ENCODE results near the gene TTR. TPM values are rescaled to one million over a fixed set of nuclear protein-coding genes. Genes with fewer than 3 reads are reported as not detected.

Gene TTR
- total RNA-seq, 1 experiment from 2014 or later: not detected

- no peak for DNase-seq (ENCODE audit: low read depth)
Measured at GRCh38 chr18:31579375-31579774, 12.3 kb upstream of the TTR start.

- peak; percentile 22 for DNase-seq (ENCODE audit: low read depth)
Measured at GRCh38 chr18:31581498-31582197, 10.0 kb upstream of the TTR start.

- DNase-seq (ENCODE audit: low read depth): no peak
Measured at GRCh38 chr18:31583185-31583854, 8.4 kb upstream of the TTR start.

- DNase-seq (ENCODE audit: low read depth): no peak
Measured at GRCh38 chr18:31585991-31586390, 5.7 kb upstream of the TTR start.

- DNase-seq (ENCODE audit: low read depth): no peak
Measured at GRCh38 chr18:31586616-31587015, 5.1 kb upstream of the TTR start.

GRCh38 chr18:31587529-31587928 is 4.1 kb upstream of the TTR start:
- DNase-seq (ENCODE audit: low read depth): no peak

- DNase-seq (ENCODE audit: low read depth): no peak
Measured at GRCh38 chr18:31590570-31590969, 1.1 kb upstream of the TTR start.

GRCh38 chr18:31591113-31591512 is 564 bp upstream of the TTR start:
- DNase-seq (ENCODE audit: low read depth): no peak

- no peak for DNase-seq (ENCODE audit: low read depth)
Measured at GRCh38 chr18:31592506-31593157, 955 bp downstream of the TTR start.

GRCh38 chr18:31595121-31595771 is 3.6 kb downstream of the TTR start:
- DNase-seq (ENCODE audit: low read depth): no peak

- DNase-seq (ENCODE audit: low read depth): peak; percentile 37
Measured at GRCh38 chr18:31596081-31596872, 4.6 kb downstream of the TTR start.

- DNase-seq (ENCODE audit: low read depth): no peak
Measured at GRCh38 chr18:31598021-31598805, 6.5 kb downstream of the TTR start.

- DNase-seq (ENCODE audit: low read depth): no peak
Measured at GRCh38 chr18:31603315-31603714, 11.6 kb downstream of the TTR start.

- DNase-seq (ENCODE audit: low read depth): no peak
Measured at GRCh38 chr18:31606265-31606664, 14.6 kb downstream of the TTR start.

GRCh38 chr18:31607384-31607783 is 15.7 kb downstream of the TTR start:
- DNase-seq (ENCODE audit: low read depth): no peak

GRCh38 chr18:31609886-31610285 is 18.2 kb downstream of the TTR start:
- no peak for DNase-seq (ENCODE audit: low read depth)

- DNase-seq (ENCODE audit: low read depth): peak; percentile 0
Measured at GRCh38 chr18:31610286-31611205, 18.9 kb downstream of the TTR start.

GRCh38 chr18:31611511-31611910 is 19.8 kb downstream of the TTR start:
- no peak for DNase-seq (ENCODE audit: low read depth)

- no peak for DNase-seq (ENCODE audit: low read depth)
Measured at GRCh38 chr18:31612124-31612523, 20.4 kb downstream of the TTR start.

GRCh38 chr18:31614044-31614443 is 22.4 kb downstream of the TTR start:
- no peak for DNase-seq (ENCODE audit: low read depth)
